Muscle of arm (tissue), 14 donors: ENCODE results near the gene ITGAE. TPM values are rescaled to one million over a fixed set of nuclear protein-coding genes. Genes with fewer than 3 reads are reported as not detected.
"Not testable (repeated sequence)": the region's sequence is repeated elsewhere in the genome, so short reads cannot be mapped to it uniquely, and the experiment has no call there.

Source experiments
- DNase-seq: peaks from one replicate; pipeline ENCODE4 v3.0.0-alpha.2; 2013
- long read RNA-seq, 11 donors: transcript quantifications; one replicate each; lab custom pipeline, GENCODE V29; 2026
- polyA plus RNA-seq, 12 donors: library from polyadenylated mRNA; unstranded; fragments of 120-200 nt; gene quantifications; one replicate each; pipeline ENCODE4 v1.2.1, GENCODE V29; 2013; ENCODE audit not compliant: insufficient read length in 12 of 12

Gene ITGAE, protein sequence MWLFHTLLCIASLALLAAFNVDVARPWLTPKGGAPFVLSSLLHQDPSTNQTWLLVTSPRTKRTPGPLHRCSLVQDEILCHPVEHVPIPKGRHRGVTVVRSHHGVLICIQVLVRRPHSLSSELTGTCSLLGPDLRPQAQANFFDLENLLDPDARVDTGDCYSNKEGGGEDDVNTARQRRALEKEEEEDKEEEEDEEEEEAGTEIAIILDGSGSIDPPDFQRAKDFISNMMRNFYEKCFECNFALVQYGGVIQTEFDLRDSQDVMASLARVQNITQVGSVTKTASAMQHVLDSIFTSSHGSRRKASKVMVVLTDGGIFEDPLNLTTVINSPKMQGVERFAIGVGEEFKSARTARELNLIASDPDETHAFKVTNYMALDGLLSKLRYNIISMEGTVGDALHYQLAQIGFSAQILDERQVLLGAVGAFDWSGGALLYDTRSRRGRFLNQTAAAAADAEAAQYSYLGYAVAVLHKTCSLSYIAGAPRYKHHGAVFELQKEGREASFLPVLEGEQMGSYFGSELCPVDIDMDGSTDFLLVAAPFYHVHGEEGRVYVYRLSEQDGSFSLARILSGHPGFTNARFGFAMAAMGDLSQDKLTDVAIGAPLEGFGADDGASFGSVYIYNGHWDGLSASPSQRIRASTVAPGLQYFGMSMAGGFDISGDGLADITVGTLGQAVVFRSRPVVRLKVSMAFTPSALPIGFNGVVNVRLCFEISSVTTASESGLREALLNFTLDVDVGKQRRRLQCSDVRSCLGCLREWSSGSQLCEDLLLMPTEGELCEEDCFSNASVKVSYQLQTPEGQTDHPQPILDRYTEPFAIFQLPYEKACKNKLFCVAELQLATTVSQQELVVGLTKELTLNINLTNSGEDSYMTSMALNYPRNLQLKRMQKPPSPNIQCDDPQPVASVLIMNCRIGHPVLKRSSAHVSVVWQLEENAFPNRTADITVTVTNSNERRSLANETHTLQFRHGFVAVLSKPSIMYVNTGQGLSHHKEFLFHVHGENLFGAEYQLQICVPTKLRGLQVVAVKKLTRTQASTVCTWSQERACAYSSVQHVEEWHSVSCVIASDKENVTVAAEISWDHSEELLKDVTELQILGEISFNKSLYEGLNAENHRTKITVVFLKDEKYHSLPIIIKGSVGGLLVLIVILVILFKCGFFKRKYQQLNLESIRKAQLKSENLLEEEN
- polyA plus RNA-seq = 10 to 100 TPM in 11 of 12 donors, not detected in 1; 14.2 to 38.6 (median 31.7) TPM
- long read RNA-seq, donor 1, transcript ITGAE-207 (4 exons, 672 nt) = major isoform, 28 of 50 reads
- long read RNA-seq, donor 1, partial matches to known transcripts = 16 of 50 reads
- long read RNA-seq, donor 1, other reads (novel, unspliced or antisense) = 0 of 50 reads
- long read RNA-seq, donor 2, transcript ITGAE-207 (4 exons, 672 nt) = major isoform, 27 of 30 reads
- long read RNA-seq, donor 2, partial matches to known transcripts = 0 of 30 reads
- long read RNA-seq, donor 2, other reads (novel, unspliced or antisense) = 0 of 30 reads
- long read RNA-seq, donor 3, transcript ITGAE-207 (4 exons, 672 nt) = major isoform, 16 of 27 reads
- long read RNA-seq, donor 3, partial matches to known transcripts = 7 of 27 reads
- long read RNA-seq, donor 3, other reads (novel, unspliced or antisense) = 0 of 27 reads
- long read RNA-seq, donor 4, transcript ITGAE-207 (4 exons, 672 nt) = major isoform, 11 of 19 reads
- long read RNA-seq, donor 4, partial matches to known transcripts = 5 of 19 reads
- long read RNA-seq, donor 4, other reads (novel, unspliced or antisense) = 0 of 19 reads
- long read RNA-seq, donor 5, transcript ITGAE-208 (3 exons, 731 nt) = minor isoform, 8 of 42 reads
- long read RNA-seq, donor 5, transcript ITGAE-207 (4 exons, 672 nt) = major isoform, 32 of 42 reads
- long read RNA-seq, donor 5, partial matches to known transcripts = 0 of 42 reads
- long read RNA-seq, donor 5, other reads (novel, unspliced or antisense) = 0 of 42 reads
- long read RNA-seq, donor 6, transcript ITGAE-207 (4 exons, 672 nt) = major isoform, 16 of 19 reads
- long read RNA-seq, donor 6, partial matches to known transcripts = 0 of 19 reads
- long read RNA-seq, donor 6, other reads (novel, unspliced or antisense) = 0 of 19 reads
- long read RNA-seq, donor 7, transcript ITGAE-207 (4 exons, 672 nt) = major isoform, 14 of 15 reads
- long read RNA-seq, donor 7, partial matches to known transcripts = 0 of 15 reads
- long read RNA-seq, donor 7, other reads (novel, unspliced or antisense) = 0 of 15 reads
- long read RNA-seq, donor 8, transcript ITGAE-207 (4 exons, 672 nt) = major isoform, 14 of 25 reads
- long read RNA-seq, donor 8, partial matches to known transcripts = 5 of 25 reads
- long read RNA-seq, donor 8, other reads (novel, unspliced or antisense) = 0 of 25 reads
- long read RNA-seq, donor 9, transcript ITGAE-207 (4 exons, 672 nt) = major isoform, 19 of 34 reads
- long read RNA-seq, donor 9, partial matches to known transcripts = 10 of 34 reads
- long read RNA-seq, donor 9, other reads (novel, unspliced or antisense) = 0 of 34 reads
- long read RNA-seq, donor 10, transcript ITGAE-207 (4 exons, 672 nt) = major isoform, 18 of 19 reads
- long read RNA-seq, donor 10, partial matches to known transcripts = 0 of 19 reads
- long read RNA-seq, donor 10, other reads (novel, unspliced or antisense) = 0 of 19 reads
- long read RNA-seq, donor 11, transcript ITGAE-207 (4 exons, 672 nt) = major isoform, 34 of 48 reads
- long read RNA-seq, donor 11, partial matches to known transcripts = 11 of 48 reads
- long read RNA-seq, donor 11, other reads (novel, unspliced or antisense) = 0 of 48 reads

DNA sequence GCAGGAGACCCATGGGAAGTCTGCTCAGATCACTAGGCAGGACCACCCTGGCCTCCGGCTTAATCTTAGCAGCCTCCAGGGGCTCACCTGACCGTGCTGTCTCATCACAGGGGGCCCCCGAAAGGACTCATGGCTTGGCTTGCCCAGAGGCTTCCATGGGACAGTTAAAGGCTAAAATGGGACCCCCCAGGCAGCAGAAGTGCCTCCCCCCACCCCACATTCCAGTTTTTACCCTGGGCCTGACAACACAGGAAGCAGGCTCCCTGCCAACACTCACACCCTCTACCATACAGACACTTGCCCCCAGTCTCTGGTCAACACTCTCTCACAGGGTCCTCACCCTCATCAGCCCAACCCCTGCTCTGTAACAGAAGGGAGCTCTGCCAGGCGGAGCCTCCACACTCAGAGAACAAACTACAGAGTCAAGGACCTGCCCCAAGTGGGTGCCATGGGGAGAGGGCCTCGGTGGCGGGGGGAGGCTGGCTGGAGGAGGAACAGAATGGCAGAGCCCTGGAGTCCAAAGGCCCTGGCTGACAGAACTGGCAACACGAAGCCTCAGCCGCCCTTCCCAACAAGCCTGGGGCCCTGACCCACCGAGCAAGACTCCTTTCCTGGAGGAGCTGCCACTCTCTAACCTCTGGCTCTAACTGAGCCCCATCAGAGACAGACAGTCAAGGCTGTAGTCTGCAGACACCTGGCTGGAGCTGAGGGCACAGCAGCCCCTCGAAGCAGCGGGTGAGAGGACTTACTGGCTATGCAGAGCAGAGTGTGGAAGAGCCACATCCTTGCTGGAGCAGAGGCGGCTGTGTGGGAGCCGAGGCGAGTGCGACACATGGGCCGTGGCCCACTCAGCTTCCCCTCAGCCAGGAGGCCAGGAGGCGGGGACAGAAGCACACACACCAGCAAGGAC lies at the start of gene ITGAE:
Gene ITGAE, minus strand, starts transcription at position 827 of the 910 bp plus-strand sequence. Its CDS starts 44 bp downstream, at position 783.
- no peak for DNase-seq

DNA sequence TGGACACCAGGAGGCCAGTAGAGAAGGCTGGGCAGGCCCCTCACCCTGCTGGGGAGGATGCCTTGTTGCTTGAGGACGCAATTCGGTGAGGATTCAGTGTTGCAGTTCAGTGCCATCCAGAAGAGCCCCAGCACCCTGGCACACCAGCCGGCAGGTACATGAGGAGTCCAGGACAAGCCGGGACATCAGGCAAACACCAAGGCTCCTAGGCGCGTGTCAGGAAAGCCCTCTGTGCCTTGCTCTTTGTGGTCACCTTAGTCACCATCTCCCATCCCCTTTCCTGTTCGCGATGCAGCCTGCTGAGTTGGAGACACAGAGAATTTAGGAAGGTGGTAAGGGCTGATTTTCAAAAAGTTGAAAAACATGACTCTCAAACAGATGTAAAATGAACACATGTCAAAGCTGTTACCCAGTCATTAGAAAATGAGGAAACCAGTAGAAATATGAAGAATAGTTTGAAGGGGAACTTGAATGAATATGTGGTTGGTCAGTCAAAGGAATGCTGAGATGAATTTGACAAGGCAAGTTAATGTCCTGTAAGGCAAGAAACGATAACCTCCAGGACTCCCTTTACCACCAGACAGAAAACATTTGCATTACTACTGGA lies 47.3 kb upstream of the ITGAE start:
- DNase-seq = no peak

DNA sequence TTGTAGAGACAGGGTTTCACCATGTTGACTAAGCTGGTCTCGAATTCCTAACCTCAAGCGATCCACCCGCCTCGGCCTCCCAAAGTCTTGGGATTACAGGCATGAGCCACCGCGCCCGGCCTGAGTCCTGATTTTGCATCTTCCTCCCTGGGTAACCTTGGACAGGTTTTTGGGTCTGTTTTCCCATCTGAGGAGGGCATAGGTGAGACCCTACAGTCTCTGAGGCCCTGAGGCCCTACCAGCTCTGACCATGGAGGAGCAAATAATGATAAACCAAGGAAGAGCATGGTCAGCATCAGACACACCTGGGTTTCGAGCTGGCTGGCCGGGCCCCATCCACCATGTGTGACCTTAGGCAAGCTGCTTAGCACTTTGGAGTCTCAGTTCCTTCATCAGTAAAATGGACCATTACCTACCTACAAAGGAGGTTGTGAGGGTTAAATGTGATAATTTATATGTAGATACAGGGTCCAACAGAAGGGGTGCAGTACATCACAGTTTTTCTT lies 46.2 kb upstream of the ITGAE start:
- DNase-seq = no peak

DNA sequence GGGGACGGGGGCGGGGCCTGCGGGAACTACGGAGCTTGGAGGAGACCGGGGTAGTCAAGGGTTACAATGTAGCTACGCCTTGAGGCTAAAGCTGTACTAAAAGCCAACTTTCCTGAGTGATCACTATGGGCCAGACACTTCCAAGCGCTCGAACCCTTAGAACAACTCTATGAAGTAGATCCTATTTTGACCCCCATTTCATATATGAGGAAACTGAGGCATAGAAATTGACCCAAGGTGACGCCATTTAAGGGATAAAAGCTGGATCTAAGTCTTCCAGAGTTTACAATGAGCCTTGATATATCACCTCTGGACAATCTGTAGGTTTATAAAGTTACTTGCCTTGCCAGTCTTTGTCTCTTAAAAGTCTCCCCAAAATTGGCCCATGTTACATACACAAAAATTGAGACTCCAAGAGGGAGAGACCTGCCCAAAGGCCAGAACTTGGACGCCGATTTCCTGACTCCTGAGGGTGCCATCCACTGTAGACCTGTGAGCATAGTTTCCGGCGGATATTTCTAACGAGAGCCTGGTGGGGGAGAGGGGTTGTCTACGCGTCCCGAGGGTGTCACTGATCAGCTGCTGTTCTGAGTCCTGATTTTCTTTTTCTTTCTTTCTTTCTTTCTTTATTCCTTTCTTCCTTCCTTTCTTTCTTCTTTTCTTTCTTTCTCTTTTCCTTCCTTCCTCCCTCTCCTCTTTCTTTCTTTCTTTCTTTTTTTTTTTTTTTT lies 45.6 kb upstream of the ITGAE start:
- DNase-seq = no peak

DNA sequence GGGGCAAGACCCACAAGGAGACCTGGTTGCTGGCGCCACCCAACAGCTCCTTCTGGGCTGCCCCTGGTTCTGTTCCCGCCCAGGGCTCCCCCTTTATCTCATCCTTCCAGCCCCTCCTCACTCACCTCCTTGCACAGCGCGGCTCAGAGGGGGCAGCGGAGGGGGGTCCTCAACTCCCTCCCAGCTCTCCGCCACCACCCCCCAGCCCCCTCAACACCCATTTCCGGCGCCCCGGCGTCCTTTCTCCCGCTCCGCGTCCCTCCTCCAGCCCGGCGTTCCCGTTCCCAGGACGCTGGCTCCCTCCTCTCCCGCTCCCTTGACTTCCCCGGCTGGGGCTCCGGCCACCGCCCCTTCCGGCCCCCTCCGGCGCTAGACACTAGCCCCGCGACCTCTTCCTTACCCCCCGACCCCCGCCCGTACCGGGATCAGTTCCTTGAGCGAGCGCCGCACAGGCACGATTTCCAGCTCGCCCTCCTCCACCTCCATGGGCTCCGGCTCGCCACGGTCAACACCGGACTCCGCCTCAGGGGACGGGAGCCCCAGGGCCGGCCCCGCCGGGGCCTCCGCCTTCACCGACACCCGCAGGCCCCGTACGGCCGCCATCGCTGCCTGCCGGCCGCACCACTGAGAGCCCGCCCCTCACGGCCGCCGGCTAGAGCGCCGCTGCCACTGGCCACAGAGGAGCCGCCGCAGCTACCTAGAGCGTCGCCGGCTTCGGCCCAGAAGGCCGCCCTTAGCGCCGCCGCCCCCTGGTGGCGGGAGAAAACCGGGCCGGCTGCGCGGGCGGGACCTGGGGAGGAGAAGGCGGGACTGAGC lies 44.8 kb upstream of the ITGAE start, which contains the start of gene NCBP3:
Gene NCBP3, minus strand, starts transcription at position 626 of the 816 bp plus-strand sequence. Its CDS starts 23 bp downstream, at position 603.
- peak; percentile 94 for DNase-seq

DNA sequence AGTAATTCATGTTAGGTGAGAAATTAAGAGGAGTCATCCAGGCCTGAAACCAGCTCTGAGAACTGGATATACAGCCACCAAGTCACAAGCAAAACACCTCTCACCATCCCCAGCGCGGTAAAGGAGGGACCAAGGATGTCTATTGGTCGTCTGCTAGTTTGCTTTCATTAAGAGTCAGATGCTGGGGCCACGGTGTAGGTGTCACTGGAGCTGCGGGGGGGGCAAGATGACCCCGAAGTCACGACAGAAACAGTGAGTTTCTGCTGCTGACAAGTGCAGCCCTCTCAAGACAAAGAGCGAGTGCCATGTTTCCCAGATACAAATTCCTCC lies 44.3 kb upstream of the ITGAE start:
- DNase-seq = no peak

DNA sequence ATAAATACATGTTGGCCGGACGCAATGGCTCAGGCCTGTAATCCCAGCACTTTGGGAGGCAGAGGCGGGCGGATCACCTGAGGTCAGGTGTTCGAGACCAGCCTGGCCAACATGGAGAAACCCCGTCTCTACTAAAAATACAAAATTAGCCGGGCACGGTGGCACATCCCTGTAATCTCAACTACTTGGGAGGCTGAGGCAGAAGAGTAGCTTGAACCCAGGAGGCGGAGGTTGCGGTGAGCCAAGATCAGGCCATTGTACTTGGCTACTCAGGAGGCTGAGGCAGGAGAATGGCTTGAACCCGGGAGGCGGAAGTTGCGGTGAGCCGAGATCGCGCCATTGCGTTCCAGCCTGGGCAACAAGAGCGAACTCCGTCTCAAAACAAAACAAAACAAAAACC lies 43.6 kb upstream of the ITGAE start:
- DNase-seq = not testable (repeated sequence)

DNA sequence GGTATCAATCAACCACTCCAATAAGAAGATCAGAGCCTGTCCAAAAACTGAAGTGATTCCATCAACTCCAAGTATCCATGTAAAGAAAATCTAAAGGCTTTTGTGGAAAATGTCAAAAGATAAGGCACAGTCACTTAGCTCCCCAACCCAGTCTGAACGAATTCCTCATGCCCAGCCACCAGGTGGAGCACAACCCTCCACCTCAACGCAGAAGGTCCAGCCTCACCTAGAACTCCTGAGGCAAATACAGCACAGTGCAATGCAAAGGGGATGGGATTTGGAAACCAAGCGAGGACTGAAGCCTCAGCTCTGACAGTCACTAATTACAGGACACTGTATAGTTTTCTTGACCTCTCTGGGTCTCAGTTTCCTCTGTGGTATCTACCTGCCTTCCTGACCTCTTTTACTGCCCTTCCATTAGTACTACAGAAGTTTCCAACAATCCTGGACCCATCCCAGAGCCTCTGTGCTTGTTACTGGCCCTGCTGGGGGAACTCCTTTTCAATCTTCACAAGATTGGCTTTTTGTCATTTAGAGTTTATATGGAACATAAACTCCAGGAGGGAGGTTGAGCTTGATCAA lies 43.0 kb upstream of the ITGAE start:
- DNase-seq = no peak

DNA sequence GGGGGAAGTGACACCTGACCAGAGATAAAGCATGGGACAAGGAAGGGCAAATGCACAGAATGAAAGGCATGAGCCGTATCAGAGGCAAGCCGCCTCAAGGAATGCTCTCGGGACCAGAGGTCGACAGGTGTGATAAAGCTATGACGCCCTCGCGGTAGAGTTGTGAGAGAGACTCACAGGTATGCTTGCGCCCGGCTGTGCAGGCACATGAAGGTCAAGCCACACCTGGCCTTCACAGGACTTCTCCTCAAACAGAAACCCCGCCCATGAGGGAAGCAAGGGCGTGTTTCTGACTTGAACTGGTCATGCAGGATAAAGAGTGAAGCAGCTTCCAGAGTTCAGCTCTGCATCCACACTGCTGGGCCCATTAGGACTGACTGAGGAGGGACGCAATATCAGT lies 37.2 kb upstream of the ITGAE start:
- DNase-seq = no peak

DNA sequence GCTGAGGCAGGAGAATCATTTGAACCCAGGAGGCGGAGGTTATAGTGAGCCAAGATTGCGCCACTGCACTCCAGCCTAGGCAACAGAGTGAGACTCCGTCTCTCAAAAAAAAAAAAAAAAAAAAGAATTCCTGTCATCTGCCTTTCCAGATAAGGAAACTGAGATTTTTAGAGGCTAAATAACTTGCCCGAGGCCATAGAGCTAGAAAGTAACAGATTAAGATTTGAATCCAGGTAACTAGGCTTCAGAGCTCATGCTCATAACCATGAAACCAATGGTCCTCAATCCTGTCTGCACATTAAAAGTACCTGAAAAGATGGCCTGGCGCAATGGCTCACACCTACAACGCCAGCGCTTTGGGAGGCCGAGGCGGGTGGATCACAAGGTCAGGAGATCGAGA lies 35.6 kb upstream of the ITGAE start:
- no peak for DNase-seq

DNA sequence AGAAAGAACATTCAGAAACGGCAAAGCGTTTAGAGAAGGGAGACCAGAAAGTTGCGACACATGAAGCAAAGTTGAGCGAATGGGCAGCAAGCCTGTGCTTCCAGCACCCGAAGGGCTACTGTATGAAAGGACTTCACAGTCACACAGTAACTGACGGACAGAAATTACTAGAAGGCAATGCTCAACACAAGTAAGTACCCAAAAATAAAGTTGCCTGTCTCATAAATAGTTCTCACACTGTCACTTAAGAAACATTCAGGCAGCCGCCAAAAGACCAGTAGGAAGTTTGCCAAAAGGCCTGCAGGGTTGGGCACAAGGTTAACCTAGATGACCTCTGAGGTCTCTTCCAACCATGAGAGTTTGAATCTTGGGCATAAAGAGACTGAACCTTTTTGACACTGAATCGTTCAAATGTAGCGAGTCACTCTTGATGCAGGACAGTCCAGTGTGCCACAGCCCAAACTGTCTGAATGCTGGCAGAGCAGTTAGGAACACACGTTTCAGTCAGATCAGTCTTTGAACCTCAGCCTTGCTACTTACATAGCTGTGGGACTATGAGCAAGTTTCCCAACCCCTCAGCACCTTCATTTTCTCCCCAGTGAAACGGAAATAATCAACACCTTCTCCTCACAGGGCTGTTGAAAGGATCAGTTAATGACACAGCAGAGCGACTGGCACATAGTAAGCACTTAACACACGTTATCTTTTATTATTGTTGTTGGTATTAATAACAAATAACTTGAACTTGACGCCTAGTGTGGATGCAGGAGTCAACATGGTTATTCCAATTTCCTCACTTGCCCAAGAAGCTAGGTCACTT lies 34.6 kb upstream of the ITGAE start:
- DNase-seq = no peak

DNA sequence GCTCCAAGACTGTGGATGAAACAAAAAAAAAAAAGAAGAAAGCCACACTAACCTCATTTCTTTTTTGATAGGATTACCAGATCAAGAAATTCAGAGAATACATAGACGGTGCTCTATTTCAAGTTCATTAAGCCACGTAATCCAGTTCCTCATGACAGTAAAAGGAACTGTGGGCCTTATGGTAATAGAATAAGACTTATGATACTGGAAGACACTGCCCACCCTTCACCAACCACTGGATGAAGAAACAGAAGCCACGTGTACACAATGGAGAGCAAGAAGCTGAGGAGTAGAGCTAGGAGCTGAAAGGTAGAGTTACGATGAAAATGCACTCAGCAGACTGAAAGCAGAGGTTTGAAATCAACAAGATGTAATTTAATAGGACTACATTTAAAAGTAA lies 33.8 kb upstream of the ITGAE start:
- DNase-seq = no peak

DNA sequence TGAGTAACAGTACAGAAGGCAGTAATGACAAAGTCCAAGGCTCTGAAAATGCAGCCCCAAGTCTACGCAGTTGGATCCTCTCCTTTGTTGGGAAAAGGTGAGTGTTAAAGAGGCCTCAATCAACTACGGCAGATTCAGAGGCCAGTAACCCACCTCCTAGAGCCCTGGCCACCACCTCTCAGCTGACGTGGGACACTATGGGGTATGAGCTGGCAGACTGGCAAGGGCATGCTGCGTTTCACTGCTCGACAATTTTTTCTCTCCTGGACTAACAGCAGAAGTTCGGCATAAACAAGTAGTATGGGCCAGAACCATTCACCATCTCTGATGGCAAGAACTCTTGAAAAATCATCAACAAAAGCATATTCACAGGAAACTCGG lies 27.9 kb upstream of the ITGAE start:
- DNase-seq = no peak
